Measurements from ENCODE around the gene PCDH9.

Gene PCDH9

DNA sequence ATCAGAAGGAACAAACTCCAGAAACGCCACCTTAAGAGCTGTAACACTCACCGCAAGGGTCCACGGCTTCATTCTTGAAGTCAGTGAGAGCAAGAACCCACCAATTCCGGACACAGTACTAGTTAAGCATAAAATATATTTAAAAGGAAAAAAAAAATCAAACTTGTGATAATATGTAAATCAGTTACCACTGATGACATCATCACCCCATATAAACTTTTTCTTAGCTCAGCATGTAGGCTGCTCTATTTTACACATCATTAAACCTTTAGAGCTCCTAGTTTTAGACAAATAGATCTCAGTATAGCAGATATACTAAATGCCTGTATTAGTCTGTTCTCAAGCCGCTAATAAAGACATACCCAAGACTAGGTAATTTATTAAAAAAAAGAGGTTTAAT, 668.1 kb downstream of the PCDH9 start:
- H3F3A ChIP-seq (ENCODE audit: low read depth): no peaks in the 10 kb centered on the region
- H3K4me3 ChIP-seq (ENCODE audit: low read length, poor library complexity, severe bottlenecking): no peak overlapping the region
- H3K36me3 ChIP-seq (ENCODE audit: insufficient read depth, low read length): no peaks in the 10 kb centered on the region
- H4K20me1 ChIP-seq (ENCODE audit: insufficient read depth, low read length, poor library complexity, severe bottlenecking): no peaks in the 10 kb centered on the region
- TF ChIP-seq, protein P1, sequence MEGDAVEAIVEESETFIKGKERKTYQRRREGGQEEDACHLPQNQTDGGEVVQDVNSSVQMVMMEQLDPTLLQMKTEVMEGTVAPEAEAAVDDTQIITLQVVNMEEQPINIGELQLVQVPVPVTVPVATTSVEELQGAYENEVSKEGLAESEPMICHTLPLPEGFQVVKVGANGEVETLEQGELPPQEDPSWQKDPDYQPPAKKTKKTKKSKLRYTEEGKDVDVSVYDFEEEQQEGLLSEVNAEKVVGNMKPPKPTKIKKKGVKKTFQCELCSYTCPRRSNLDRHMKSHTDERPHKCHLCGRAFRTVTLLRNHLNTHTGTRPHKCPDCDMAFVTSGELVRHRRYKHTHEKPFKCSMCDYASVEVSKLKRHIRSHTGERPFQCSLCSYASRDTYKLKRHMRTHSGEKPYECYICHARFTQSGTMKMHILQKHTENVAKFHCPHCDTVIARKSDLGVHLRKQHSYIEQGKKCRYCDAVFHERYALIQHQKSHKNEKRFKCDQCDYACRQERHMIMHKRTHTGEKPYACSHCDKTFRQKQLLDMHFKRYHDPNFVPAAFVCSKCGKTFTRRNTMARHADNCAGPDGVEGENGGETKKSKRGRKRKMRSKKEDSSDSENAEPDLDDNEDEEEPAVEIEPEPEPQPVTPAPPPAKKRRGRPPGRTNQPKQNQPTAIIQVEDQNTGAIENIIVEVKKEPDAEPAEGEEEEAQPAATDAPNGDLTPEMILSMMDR (conservative IDR thresholded peaks at IDR 0.05; ENCODE audit: low read length): no peak
- no peak for TF ChIP-seq EZH2phosphoT487 (IDR thresholded peaks at IDR 0.05; ENCODE audit: borderline replicate concordance)
- no peaks in the 10 kb centered on the region for H3K27me3 ChIP-seq (ENCODE audit: insufficient read depth, low read length, poor library complexity, severe bottlenecking)
- no peaks in the 10 kb centered on the region for H3K9me3 ChIP-seq (ENCODE audit: insufficient read depth, low read depth, low read length)
- H3K9ac ChIP-seq (ENCODE audit: low read depth, low read length, poor library complexity, severe bottlenecking): no peak overlapping the region
- H3K4me1 ChIP-seq (ENCODE audit: insufficient read depth, low read length, poor library complexity, severe bottlenecking): no peaks in the 10 kb centered on the region
- H3K9me2 ChIP-seq (replicated peaks; ENCODE audit: low read depth, low read length): no peaks in the 10 kb centered on the region
- H3K4me2 ChIP-seq (ENCODE audit: low read depth, low read length, poor library complexity, severe bottlenecking): no peak overlapping the region
- no peak overlapping the region for H2AFZ ChIP-seq (ENCODE audit: low read length)
- no peaks in the 10 kb centered on the region for H3K79me2 ChIP-seq (ENCODE audit: insufficient read depth, low read length)

DNA sequence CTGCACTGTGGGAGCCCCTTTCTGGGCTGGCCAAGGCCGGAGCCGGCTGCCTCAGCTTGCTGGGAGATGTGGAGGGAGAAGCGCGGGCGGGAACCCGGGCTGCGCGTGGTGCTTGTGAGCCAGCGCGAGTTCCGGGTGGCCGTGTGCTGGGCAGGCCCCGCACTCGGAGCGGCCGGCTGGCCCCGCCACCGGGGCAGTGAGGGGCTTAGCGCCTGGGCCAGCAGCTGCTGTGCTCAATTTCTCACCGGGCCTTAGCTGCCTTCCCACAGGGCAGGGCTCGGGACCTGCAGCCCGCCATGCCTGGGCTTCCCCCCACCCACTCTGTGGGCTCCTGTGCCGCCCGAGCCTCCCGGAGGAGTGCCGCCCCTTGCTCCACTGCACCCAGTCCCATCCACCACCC, 669.1 kb downstream of the PCDH9 start:
- H3K4me3 ChIP-seq (ENCODE audit: low read length, poor library complexity, severe bottlenecking): no peak overlapping the region
- no peaks in the 10 kb centered on the region for H3F3A ChIP-seq (ENCODE audit: low read depth)
- TF ChIP-seq, protein P1 (conservative IDR thresholded peaks at IDR 0.05; ENCODE audit: low read length): no peak
- TF ChIP-seq EZH2phosphoT487 (IDR thresholded peaks at IDR 0.05; ENCODE audit: borderline replicate concordance): no peak
- no peaks in the 10 kb centered on the region for H3K9me2 ChIP-seq (replicated peaks; ENCODE audit: low read depth, low read length)
- H3K79me2 ChIP-seq (ENCODE audit: insufficient read depth, low read length): no peaks in the 10 kb centered on the region
- no peak overlapping the region for H3K9ac ChIP-seq (ENCODE audit: low read depth, low read length, poor library complexity, severe bottlenecking)
- H3K36me3 ChIP-seq (ENCODE audit: insufficient read depth, low read length): no peaks in the 10 kb centered on the region
- no peak overlapping the region for H2AFZ ChIP-seq (ENCODE audit: low read length)
- H3K27me3 ChIP-seq (ENCODE audit: insufficient read depth, low read length, poor library complexity, severe bottlenecking): no peaks in the 10 kb centered on the region
- no peaks in the 10 kb centered on the region for H4K20me1 ChIP-seq (ENCODE audit: insufficient read depth, low read length, poor library complexity, severe bottlenecking)
- H3K4me1 ChIP-seq (ENCODE audit: insufficient read depth, low read length, poor library complexity, severe bottlenecking): no peaks in the 10 kb centered on the region
- no peak overlapping the region for H3K4me2 ChIP-seq (ENCODE audit: low read depth, low read length, poor library complexity, severe bottlenecking)
- H3K9me3 ChIP-seq (ENCODE audit: insufficient read depth, low read depth, low read length): no peaks in the 10 kb centered on the region

DNA sequence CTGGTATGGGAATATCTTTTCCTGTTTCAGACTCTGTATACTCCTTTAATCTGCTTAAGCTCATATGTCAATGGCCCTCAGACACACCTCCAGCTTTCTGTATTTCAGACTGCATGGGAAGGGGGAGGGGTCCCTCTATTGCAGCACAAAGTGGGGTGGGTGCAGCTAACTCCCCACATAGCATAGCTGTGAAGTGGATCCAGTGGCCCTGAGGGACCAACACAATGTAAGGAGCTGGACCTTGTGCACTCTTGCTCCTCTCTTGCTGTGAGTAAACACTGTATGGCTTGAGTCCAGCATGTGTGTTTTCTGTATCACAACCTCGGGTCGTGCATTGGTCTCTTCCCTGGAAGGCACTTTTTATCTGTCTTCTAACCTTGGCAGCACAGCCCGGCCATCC, 669.9 kb downstream of the PCDH9 start:
- H3K27me3 ChIP-seq (ENCODE audit: insufficient read depth, low read length, poor library complexity, severe bottlenecking): no peaks in the 10 kb centered on the region
- no peaks in the 10 kb centered on the region for H3F3A ChIP-seq (ENCODE audit: low read depth)
- TF ChIP-seq, protein P1 (conservative IDR thresholded peaks at IDR 0.05; ENCODE audit: low read length): no peak
- TF ChIP-seq EZH2phosphoT487 (IDR thresholded peaks at IDR 0.05; ENCODE audit: borderline replicate concordance): no peak
- no peaks in the 10 kb centered on the region for H3K9me2 ChIP-seq (replicated peaks; ENCODE audit: low read depth, low read length)
- H3K9ac ChIP-seq (ENCODE audit: low read depth, low read length, poor library complexity, severe bottlenecking): no peak overlapping the region
- H2AFZ ChIP-seq (ENCODE audit: low read length): no peak overlapping the region
- H3K4me2 ChIP-seq (ENCODE audit: low read depth, low read length, poor library complexity, severe bottlenecking): no peak overlapping the region
- H3K4me3 ChIP-seq (ENCODE audit: low read length, poor library complexity, severe bottlenecking): no peak overlapping the region
- H3K36me3 ChIP-seq (ENCODE audit: insufficient read depth, low read length): no peaks in the 10 kb centered on the region
- H4K20me1 ChIP-seq (ENCODE audit: insufficient read depth, low read length, poor library complexity, severe bottlenecking): no peaks in the 10 kb centered on the region
- no peaks in the 10 kb centered on the region for H3K79me2 ChIP-seq (ENCODE audit: insufficient read depth, low read length)
- H3K9me3 ChIP-seq (ENCODE audit: insufficient read depth, low read depth, low read length): no peaks in the 10 kb centered on the region
- H3K4me1 ChIP-seq (ENCODE audit: insufficient read depth, low read length, poor library complexity, severe bottlenecking): no peaks in the 10 kb centered on the region

Measured in Loucy (cell line).